A549 (cell line): ENCODE measurements around the gene MAP4K4.

Source experiments
- ZC3H11A ChIP-seq: fragments of 450-650 bp; IDR thresholded peaks from 2 replicates; pipeline ENCODE4 v1.6.1; 2014; ENCODE audit warnings: antibody characterized with exemption, mild to moderate bottlenecking
- TF ChIP-seq, protein P1 (sequence below): fragments of >200 bp; sonication (Bioruptor Twin); formaldehyde crosslinking; IDR thresholded peaks from 3 replicates; pipeline ENCODE4 v1.5.1; 2016

DNA sequence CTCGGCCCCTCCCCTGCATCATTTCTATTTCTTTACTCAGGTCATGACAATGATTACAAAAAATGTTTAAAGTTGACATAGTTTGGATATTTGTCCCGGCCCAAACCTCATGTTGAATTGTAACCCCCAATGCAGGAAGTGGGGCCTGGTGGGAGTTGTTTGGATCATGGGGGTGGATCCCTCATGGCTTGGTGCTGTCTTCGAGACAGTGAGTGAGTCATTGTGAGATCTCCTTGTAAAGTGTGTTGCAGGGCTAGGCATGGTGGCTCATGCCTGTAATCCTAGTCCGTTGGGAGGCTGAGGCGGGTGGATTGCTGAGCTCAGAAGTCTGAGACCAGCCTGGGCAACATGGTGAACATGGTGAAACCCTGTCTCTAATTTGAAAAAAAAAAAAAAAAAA lies 9.2 kb upstream of the MAP4K4 start:
- TF ChIP-seq, protein P1, sequence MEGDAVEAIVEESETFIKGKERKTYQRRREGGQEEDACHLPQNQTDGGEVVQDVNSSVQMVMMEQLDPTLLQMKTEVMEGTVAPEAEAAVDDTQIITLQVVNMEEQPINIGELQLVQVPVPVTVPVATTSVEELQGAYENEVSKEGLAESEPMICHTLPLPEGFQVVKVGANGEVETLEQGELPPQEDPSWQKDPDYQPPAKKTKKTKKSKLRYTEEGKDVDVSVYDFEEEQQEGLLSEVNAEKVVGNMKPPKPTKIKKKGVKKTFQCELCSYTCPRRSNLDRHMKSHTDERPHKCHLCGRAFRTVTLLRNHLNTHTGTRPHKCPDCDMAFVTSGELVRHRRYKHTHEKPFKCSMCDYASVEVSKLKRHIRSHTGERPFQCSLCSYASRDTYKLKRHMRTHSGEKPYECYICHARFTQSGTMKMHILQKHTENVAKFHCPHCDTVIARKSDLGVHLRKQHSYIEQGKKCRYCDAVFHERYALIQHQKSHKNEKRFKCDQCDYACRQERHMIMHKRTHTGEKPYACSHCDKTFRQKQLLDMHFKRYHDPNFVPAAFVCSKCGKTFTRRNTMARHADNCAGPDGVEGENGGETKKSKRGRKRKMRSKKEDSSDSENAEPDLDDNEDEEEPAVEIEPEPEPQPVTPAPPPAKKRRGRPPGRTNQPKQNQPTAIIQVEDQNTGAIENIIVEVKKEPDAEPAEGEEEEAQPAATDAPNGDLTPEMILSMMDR: no peak
- no peak for TF ChIP-seq ZC3H11A
